ENCODE data around the gene EGFL7. TPM values are rescaled to one million over a fixed set of nuclear protein-coding genes. Genes with fewer than 3 reads are reported as not detected.

Gene EGFL7
- total RNA-seq, 1 experiment from 2014 or later = 53.1 TPM

DNA sequence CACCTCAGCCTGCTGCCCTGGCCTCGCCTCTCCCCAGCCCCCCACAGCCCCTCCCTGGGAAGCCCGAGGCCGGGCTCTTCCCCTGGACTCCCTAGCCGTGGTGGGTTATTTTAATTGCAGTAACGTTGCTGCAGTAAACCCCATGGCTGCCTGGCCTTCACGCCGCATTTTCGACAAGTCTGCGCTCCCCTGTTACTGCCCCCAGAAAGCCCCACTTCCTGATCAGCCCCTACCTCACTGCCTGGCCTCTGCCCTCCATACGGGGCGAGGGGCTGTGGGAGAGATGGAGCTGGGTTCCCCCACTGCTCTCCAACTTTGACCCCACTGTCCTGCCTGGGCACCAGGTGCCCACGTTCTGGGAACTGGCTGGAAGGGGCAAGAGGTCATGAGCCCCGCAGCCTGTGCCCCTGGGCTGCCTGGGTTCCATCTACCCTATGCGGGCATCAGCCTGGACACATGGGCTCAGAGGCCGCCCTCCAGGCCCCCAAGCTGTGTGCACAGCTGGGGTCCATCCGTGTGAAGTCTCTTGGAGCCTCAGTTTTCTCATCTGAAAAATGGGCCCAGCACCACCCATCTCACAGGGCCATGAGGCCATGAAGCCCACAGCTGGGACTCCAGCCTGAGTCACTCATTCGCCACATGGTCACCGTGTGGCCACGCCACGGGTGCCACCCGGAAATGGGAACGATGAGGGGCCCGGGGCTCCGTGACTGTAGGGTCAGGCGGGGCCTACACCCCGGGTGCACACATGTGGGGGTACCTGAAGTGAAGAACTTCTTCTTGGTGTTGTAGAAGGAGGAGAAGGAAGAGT is 11.5 kb downstream of the EGFL7 start:
- H3K4me1 ChIP-seq (replicated peaks; ENCODE audit: insufficient read depth) = no peaks in the 10 kb centered on the region
- POLR2A ChIA-PET (ENCODE audit: unreplicated experiment) = no interaction called here

DNA sequence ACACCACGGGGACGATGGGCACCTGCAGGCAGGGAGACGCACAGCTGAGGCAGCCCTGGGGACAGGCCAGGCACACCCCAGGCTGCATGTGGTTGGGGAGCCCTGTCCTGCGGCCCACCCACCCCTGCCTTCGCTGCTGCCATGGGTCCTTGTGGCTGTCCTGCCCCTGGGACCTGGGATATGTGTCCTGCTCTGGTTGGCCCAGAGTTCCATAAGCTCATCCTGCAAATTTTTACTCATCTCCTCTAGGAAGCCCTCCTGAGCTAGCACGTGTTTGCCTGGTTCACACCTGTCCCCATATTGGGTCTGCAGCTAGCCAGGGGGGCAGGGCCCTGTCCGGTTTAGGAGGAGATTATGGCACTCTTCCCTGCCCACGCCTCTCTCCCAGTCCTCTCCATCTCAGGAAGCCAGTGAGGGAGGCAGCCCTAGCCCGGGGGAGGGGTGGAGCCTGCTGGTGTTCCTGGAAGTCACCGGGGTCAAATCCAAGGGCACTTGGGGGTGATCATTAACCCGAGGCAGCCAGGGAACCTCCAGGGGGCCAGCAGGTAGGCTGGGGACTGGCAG is 12.2 kb downstream of the EGFL7 start:
- H3F3A ChIP-seq (ENCODE audit: insufficient read depth, low read depth) = peaks cover 8% of the 10 kb centered on the region; the same call in 1 of the 2 replicates
- no peaks in the 10 kb centered on the region for H3K36me3 ChIP-seq (ENCODE audit: low read depth)
- no peaks in the 10 kb centered on the region for H3K79me2 ChIP-seq (ENCODE audit: low read depth)
- POLR2A ChIA-PET (ENCODE audit: unreplicated experiment) = no interaction called here
- H3K9me2 ChIP-seq (ENCODE audit: insufficient read depth) = no peaks in the 10 kb centered on the region
- no peak for DNase-seq
- H3K27me3 ChIP-seq (ENCODE audit: insufficient read depth, low read depth) = no peaks in the 10 kb centered on the region
- no peak overlapping the region for H3K4me3 ChIP-seq
- H3K4me2 ChIP-seq = no peak overlapping the region
- no peak overlapping the region for H2AFZ ChIP-seq
- CTCF ChIA-PET = no interaction called here
- no peaks in the 10 kb centered on the region for H3K4me1 ChIP-seq (replicated peaks; ENCODE audit: insufficient read depth)
- intact Hi-C loops (cut with micrococcal nuclease; ENCODE audit: unreplicated experiment) = loop anchor here (10.0 kb wide), 1 partner anchor 50 kb away; no protein-coding TSS in a partner anchor
- no peak overlapping the region for H3K27ac ChIP-seq
- no peaks in the 10 kb centered on the region for H3K9me3 ChIP-seq (ENCODE audit: insufficient read depth, low read depth)
- TF ChIP-seq, protein P1, sequence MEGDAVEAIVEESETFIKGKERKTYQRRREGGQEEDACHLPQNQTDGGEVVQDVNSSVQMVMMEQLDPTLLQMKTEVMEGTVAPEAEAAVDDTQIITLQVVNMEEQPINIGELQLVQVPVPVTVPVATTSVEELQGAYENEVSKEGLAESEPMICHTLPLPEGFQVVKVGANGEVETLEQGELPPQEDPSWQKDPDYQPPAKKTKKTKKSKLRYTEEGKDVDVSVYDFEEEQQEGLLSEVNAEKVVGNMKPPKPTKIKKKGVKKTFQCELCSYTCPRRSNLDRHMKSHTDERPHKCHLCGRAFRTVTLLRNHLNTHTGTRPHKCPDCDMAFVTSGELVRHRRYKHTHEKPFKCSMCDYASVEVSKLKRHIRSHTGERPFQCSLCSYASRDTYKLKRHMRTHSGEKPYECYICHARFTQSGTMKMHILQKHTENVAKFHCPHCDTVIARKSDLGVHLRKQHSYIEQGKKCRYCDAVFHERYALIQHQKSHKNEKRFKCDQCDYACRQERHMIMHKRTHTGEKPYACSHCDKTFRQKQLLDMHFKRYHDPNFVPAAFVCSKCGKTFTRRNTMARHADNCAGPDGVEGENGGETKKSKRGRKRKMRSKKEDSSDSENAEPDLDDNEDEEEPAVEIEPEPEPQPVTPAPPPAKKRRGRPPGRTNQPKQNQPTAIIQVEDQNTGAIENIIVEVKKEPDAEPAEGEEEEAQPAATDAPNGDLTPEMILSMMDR (conservative IDR thresholded peaks at IDR 0.05) = no peak
- TF ChIP-seq EZH2 (IDR thresholded peaks at IDR 0.05; ENCODE audit: low read depth) = no peak
- H4K20me1 ChIP-seq (ENCODE audit: insufficient read depth) = peaks cover 5% of the 10 kb centered on the region
- BruUV-seq (replicated peaks) = no TSS peak

More for the DNA sequence above, 11.5 kb downstream of the EGFL7 start:
- no peaks in the 10 kb centered on the region for H3K9me3 ChIP-seq (ENCODE audit: insufficient read depth, low read depth)
- peaks cover 8% of the 10 kb centered on the region; the same call in 1 of the 2 replicates for H3F3A ChIP-seq (ENCODE audit: insufficient read depth, low read depth)
- CTCF ChIA-PET = interaction anchor here (1.0 kb wide), 1 partner anchor 20 kb away, joined by 3 read pairs; no protein-coding TSS in a partner anchor
- no peaks in the 10 kb centered on the region for H3K36me3 ChIP-seq (ENCODE audit: low read depth)
- H3K27me3 ChIP-seq (ENCODE audit: insufficient read depth, low read depth) = no peaks in the 10 kb centered on the region
- no peaks in the 10 kb centered on the region for H3K9me2 ChIP-seq (ENCODE audit: insufficient read depth)
- H4K20me1 ChIP-seq (ENCODE audit: insufficient read depth) = peaks cover 5% of the 10 kb centered on the region
- no peak overlapping the region for H3K4me3 ChIP-seq
- intact Hi-C loops (cut with micrococcal nuclease; ENCODE audit: unreplicated experiment) = loop anchor here (10.0 kb wide), 1 partner anchor 51 kb away; no protein-coding TSS in a partner anchor
- no peak overlapping the region for H3K27ac ChIP-seq
- no peak for TF ChIP-seq EZH2 (IDR thresholded peaks at IDR 0.05; ENCODE audit: low read depth)
- TF ChIP-seq, protein P1 (conservative IDR thresholded peaks at IDR 0.05) = no peak
- no TSS peak for BruUV-seq (replicated peaks)
- H2AFZ ChIP-seq = no peak overlapping the region
- H3K4me2 ChIP-seq = no peak overlapping the region
- H3K79me2 ChIP-seq (ENCODE audit: low read depth) = no peaks in the 10 kb centered on the region
- no peak for DNase-seq

DNA sequence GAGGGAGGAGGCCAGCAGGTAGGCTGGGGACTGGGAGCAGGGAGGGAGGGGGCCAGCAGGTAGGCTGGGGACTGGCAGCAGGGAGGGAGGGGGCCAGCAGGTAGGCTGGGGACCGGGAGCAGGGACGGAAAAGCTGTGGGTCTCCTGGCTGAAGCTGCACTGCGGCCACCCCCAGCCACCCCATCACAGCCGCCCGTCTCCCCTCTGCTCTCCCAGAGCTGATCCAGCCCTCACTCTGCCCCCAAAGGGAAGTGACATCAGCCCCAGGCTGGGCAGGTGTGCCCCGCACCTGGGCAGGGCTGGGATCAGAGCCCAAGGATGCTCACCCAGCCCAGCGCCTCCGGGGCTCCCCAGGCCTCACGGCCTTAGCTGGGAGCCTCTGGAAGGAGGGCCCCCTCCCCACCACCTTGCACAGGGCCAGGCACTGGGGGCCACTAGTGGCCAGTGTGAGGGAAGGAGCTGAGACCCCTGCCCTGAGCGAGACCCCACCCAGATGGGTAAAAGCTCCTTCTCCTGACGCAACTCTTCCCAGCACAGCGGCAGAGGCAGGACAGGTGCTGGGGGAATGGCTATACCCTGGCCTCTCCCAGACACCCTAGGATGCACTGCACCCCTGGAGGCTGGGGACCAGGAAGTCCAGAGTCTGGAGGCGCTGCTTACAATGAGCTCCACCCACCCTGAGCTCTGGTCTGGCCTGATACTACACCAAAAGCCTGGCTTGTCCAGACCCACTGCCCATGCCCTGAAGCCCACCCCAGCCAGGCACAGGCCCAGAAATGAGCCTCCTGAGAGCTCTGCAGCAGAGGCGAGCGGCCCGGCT is 13.0 kb downstream of the EGFL7 start:
- TF ChIP-seq EZH2 (IDR thresholded peaks at IDR 0.05; ENCODE audit: low read depth) = no peak
- TF ChIP-seq, protein P1 (conservative IDR thresholded peaks at IDR 0.05) = no peak
- POLR2A ChIA-PET (ENCODE audit: unreplicated experiment) = interaction anchor here (0.6 to 0.7 kb wide), 3 partner anchors 50 to 911 kb away, joined by 4 to 6 read pairs (median 4); no protein-coding TSS in a partner anchor
- no TSS peak for BruUV-seq (replicated peaks)

More for the DNA sequence above, 13.0 kb downstream of the EGFL7 start:
- no peak overlapping the region for H3K27ac ChIP-seq
- DNase-seq = no peak
- no peaks in the 10 kb centered on the region for H3K9me3 ChIP-seq (ENCODE audit: insufficient read depth, low read depth)
- intact Hi-C loops (cut with micrococcal nuclease; ENCODE audit: unreplicated experiment) = loop anchor here (10.0 kb wide), 1 partner anchor 49 kb away; no protein-coding TSS in a partner anchor
- H3K9me2 ChIP-seq (ENCODE audit: insufficient read depth) = no peaks in the 10 kb centered on the region
- no peaks in the 10 kb centered on the region for H3K4me1 ChIP-seq (replicated peaks; ENCODE audit: insufficient read depth)
- no peak overlapping the region for H3K4me3 ChIP-seq
- H3K4me2 ChIP-seq = no peak overlapping the region
- H4K20me1 ChIP-seq (ENCODE audit: insufficient read depth) = peaks cover 9% of the 10 kb centered on the region
- CTCF ChIA-PET = no interaction called here
- H3K27me3 ChIP-seq (ENCODE audit: insufficient read depth, low read depth) = no peaks in the 10 kb centered on the region
- H2AFZ ChIP-seq = no peak overlapping the region
- H3K36me3 ChIP-seq (ENCODE audit: low read depth) = no peaks in the 10 kb centered on the region
- peaks cover 8% of the 10 kb centered on the region; the same call in 1 of the 2 replicates for H3F3A ChIP-seq (ENCODE audit: insufficient read depth, low read depth)
- H3K79me2 ChIP-seq (ENCODE audit: low read depth) = no peaks in the 10 kb centered on the region
